HG02759 (cell line): ENCODE measurements around the gene IGSF1.

ENCODE experiments used
- ATAC-seq: cut with Tn5 transposase; IDR thresholded peaks from one replicate; pipeline ENCODE4 v1.9.1; 2021; ENCODE audit warnings: mild to moderate bottlenecking, moderate library complexity; ENCODE audit not compliant: unreplicated experiment

IGSF1 gene

GRCh38 chrX:131288738-131289511 lies at the start of gene IGSF1:
Gene IGSF1, minus strand, starts transcription at chrX:131289306. Its CDS starts 2,632 bp downstream, at chrX:131286674.
- ATAC-seq: no peak

GRCh38 chrX:131332331-131332730 lies 43.2 kb upstream of the IGSF1 start:
- no peak for ATAC-seq

DNA sequence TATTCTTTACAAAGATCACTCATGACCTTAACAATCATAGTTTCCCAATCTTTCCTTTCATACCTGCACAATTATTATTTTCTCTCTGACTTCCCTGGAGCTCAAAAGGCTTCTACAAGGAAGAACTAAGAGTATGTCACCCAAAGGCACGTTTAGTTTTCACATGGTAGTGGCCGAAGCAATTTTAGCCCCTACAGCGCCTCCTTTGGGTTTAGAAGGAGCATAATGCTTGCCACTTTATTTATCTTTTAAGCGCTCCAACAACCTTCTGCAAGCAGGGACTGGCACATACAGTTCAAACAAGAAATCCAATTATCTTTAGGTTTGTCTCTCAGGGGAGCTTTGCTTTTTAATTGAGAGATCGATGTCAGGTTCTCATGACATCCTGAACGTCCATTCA lies 42.0 kb upstream of the IGSF1 start:
- no peak for ATAC-seq

GRCh38 chrX:131330735-131331134 lies 41.6 kb upstream of the IGSF1 start:
- no peak for ATAC-seq

DNA sequence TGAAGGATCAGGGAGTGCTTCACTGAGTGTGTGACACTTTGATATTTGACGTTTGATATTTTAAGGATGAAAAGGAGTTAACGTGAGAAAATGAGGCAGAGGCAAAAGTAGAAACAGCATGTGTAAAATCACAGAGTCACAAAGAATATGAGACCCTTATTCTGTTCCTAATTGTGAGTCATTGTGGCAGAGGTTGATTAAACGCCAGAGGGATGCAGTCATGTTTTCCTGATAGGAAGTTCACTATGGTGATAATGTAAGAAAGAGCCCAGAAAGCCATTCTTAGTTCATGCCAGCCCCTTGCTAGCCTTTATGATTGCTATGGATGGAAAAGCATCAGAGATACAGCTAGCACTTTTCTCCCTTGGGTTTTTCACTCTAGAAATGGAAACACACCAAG lies 33.5 kb upstream of the IGSF1 start:
- no peak for ATAC-seq

- ATAC-seq: no peak
These were observed 28.2 kb upstream of the IGSF1 start for GRCh38 chrX:131317326-131317725.

- ATAC-seq: no peak
These were observed 27.2 kb upstream of the IGSF1 start for GRCh38 chrX:131316260-131316659.

- ATAC-seq: no peak
These were observed 19.9 kb upstream of the IGSF1 start for GRCh38 chrX:131308980-131309379.

DNA sequence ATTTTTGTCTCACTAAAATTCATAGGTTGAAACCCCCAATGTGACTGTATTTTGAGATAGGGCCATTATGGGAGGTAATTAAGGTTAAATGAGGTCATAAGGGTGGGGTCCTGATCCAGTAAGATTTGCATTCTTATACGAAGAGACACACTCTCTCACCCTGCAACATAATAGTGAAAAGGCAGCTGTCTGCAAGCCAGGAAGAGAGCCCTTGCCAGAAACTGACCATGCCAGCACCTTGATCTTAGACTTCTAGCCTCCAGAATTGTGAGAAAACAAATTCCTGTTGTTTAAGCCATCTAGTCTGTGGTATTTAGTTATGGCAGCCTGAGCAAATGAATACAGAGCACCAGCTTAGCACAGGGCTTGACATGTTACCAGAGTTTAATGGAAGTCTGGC lies 17.5 kb upstream of the IGSF1 start:
- ATAC-seq: no peak

DNA sequence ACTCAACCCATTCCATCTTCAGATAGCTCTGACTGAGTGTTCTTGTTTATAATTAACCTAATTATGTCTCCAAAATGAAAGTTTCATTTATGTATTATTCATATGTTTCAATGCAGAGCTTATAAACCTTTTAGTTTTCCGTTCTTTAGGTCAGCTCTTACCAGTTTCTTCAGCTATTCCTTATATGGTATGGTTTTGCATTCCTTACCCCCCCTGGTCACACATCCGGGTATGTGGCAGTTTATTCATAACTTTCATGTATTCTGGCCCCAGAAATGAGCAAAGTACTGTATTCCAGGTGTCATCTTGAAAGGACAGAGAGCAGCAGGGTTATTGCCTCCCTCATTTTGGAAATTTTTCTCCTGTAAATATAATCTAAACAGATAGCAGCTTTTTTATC lies 16.8 kb upstream of the IGSF1 start:
- ATAC-seq: no peak

- ATAC-seq: no peak
These were observed 13.6 kb upstream of the IGSF1 start for GRCh38 chrX:131302701-131303100.

DNA sequence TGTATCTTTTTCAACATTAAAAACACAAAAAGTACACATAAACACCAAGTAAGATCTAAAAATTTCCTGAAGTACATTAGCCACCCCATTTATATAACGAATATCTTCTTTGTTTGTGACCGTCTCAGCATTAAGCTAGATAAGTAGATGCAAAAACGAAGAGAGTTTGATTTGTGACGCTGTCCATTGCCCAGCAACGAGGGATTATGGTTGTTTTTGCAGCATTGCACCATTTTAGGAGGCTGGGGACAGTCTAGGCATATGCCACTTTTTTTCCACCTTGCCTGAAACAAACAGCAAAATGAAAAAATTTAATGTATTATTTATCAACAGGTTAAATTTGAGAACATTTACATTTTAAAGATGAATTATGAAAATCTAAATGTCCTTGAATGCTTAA lies 12.0 kb upstream of the IGSF1 start:
- ATAC-seq: no peak

DNA sequence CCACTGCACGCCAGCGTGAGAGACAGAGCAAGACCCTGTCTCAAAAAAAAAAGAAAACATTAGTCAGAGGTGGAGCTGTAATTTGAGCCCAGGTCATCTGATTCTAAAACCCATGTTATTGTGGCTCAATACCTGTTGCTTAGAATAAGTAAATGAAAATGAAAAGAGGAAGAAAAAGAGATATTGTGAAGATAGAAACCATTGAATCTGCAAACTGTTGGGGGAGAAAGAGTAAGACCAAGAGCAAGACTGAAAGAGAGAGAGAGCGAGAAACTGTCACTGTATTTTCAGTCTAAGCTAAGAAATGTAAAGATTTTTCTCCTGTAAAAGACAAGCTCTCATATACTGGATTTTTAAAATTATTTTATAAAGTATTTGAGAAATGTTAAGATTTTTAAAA lies 9.7 kb upstream of the IGSF1 start:
- no peak for ATAC-seq

DNA sequence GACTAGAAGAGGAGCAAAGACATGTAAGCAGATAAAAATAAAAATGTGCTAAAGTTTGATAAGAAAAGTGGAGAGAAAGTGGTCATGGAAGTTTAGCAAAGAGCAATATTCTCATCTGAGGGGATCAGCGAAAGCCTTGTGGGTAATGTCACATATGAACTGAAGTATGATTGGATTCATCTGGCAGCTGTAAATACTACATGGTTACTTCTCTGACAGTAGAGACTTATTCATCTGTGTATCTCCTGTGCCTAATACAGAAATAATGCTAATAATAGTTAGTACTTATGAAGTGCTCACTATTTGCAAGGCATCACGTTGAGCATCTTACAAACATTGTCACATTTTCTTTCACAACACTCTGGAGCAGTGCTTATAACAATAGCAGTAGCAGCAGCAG lies 8.9 kb upstream of the IGSF1 start:
- ATAC-seq: no peak

- no peak for ATAC-seq
These were observed 421 bp upstream of the IGSF1 start for GRCh38 chrX:131289527-131289926.

GRCh38 chrX:131288188-131288587 lies 918 bp downstream of the IGSF1 start:
- no peak for ATAC-seq

- no peak for ATAC-seq
These were observed 1.4 kb downstream of the IGSF1 start for GRCh38 chrX:131287560-131288179.

DNA sequence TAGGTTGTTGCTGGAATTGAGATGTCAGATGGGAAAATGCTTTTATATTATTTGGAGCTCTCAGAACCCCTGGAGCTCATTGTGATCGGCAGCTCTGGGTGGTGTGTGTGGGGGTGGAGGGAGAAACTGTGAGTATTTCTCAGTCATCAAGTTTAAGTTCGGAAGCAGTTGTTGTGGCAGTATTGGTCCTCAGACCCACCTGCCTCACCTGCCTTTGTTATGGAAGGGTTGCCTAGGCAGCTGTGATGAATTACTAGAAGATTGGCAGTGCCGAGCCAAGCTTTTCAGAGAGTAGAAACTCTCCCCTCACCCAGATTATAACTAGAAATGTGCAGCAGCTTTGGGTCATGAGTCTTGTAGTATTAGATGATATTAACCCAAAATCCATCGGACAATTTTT lies 9.5 kb downstream of the IGSF1 start:
- no peak for ATAC-seq

GRCh38 chrX:131279197-131279596 lies 9.9 kb downstream of the IGSF1 start:
- no peak for ATAC-seq

DNA sequence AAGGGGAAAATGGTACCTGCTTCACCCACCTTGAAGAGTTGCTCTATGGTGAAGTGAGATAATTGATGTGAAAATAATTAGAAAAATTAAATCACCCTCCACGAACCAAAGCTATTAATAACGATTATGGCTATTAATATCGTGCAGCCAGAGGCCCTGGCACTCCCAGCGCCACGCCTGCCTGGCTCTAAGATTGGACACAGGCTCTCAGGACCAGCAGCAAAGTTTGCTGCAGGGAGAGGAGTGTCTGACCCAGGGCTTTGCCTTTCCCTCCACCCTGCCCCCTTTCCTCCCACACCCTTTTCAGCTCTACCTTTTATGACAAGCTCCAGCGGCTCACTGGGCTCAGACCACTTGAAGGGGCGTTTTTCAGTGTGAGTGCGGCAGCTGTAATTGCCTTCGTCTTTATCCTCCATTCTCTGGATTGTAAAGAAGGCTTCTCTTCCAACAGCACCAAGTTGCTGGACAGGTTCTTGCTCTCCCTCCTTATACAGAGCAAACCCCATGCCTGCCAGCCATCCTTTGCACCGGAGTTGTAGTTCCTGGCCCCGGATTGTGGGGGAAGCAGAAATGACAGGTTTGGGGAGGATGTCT lies 11.5 kb downstream of the IGSF1 start:
- ATAC-seq: no peak

DNA sequence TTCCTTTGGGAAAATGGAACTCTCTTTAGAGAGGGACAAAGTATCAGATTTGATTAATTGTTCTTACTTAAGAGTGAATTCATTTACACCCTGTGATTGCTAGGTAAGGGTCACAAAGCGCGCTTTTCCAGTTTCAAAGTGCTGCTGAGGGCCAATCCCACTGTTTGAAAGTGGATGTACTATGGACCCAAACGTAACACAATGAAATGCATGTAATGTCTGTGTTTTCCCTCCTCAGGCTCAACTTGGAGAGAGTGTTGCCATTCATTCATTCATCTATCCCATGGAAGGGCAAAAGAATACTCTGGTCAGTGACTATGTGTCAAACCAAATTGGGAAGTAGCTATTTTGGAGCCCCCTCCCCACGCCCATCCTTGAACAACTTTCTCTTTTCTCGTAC lies 16.1 kb downstream of the IGSF1 start:
- ATAC-seq: no peak

- no peak for ATAC-seq
These were observed 17.3 kb downstream of the IGSF1 start for GRCh38 chrX:131271826-131272225.
